ENCODE measurements around the gene RABL6.

RABL6 gene

DNA sequence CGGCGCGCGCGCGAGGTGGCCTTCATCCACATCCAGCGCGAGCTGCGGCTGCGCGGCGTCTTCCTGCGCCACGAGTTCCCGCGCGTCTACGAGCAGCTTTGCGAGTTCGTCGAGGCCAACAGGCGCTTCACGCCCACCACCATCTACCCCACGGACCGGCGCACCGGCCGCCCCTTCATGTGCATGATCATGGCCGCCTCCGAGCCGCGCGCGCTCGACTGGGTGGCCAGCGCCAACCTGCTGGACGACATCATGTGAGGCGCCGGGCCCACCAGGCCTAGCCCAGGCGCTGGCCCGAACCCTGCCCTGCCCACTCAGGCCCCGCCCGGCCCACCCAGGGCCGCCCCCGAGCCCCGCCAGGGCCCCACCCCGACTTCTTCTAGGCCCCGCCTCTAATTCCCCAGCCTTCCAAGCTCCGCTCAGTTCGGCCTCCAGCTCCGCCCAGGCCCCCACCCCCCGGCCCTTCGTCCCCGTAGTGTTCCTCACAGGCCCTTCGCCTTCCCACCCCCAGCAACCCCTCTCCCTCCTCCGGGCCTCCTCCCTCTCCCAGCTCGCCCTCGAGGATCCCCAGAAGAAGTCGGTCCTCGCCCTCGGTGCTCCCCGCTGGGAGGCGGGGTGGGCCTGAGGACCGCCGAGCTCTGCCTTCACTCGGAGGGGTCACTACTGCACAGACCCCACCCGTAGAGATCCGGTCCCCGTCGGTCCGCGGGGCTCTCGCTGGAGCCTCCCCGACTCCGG lies 39.5 kb downstream of the RABL6 start:
- DNase-seq (ENCODE audit: low spot score) = peak; percentile 21

DNA sequence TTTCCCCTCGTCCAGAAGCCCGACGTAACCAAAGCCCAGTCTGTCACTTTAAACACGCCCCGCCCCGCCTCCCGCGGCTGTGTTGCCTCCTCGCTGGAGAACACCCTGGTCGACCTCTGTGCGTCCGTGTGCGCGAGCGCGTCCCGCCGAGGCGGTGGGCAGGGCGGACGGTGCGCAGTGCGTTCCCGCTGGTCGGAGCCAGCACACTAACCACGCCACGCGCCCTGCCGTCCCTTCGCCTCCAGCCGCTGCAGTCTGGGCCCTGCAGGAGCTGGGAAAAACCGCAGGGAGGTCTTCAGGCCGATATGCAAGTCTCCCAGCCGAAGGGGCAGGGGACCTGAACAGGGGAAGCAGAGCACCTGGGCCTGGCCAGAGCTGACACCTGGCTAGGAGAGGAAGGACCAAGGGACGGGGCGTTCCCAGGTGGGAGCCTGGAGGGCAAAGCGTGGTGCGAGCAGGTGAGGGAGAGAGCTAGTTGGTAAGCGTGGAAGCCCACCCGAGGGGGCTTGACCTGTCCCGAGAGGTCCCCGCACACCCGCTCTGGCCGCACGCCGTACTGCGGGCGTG lies 40.2 kb downstream of the RABL6 start:
- peak; percentile 67 for DNase-seq (ENCODE audit: low spot score)

DNA sequence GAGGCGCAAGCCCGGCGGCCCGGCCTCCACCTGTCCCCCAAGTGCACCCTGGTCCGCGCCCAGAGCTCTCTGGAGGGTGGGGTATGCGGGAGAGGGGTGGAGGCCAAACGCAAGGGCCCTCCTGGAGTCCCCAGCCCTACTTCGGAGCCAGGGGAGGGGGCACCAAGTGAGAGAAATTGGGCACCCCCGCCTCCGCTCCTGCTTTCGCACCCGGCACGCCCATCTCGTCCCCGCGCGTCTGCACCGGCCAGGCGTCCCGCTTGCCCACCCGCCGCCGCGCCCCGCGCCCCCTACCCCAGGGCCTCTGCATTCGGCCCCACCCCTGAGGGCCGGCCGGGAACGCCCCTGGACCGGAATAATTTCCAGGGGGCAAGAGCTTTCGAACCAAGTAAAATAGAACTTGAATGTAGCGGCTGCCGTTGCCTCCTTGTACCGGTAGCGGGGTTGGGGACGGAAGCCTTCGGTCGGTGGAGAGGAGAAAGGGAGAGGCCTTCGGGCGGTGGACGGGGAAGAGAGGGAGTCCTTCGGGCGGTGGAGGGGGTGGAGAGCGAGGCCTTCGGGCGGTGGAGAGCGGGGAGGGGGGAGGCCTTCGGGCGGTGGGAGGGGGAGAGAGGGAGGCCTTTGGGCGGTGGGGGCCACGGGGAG lies 40.8 kb downstream of the RABL6 start:
- DNase-seq (ENCODE audit: low spot score) = peak; percentile 48

DNA sequence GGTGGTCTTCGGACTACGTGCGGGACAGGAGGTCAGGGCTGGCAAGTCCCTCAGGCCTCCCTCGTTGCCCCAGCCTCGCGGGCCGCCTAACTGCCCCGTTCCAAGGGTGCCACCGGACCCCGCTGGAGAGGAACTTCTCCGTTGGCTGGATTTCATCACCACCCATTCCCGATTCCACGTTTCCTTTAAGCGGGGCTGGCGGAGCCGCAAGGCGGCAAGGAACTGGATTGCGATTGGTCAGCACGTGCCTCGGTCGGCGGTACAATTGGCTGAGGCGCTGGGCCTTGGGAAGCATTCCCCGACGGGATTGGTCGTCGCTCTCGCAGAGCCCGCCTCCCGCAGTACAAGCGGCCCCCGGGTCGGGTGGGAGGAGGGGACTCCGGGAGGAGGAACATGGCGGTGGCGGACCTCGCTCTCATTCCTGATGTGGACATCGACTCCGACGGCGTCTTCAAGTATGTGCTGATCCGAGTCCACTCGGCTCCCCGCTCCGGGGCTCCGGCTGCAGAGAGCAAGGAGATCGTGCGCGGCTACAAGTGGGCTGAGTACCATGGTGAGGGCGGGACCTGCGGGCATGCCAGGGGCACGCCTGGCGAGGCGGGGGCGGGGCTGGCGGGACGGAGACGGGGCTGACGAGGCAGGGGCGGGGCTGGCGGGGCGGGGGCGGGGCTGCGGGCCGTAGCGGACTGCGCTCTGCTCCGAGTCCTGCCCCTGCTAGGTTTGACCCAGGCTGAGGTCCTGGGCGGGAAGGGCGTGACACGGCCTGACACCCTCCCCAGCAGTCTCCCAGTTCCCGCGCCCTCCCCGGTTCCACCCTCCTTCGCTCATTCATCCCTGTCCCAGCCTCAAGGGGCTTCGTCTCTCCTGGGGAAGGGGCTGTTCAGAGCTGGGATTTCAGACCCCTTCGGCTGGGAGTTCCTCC lies 41.6 kb downstream of the RABL6 start, which contains the start of gene PHPT1:
TSS of gene PHPT1 (plus strand) at position 372 of the 922 bp plus-strand sequence. CDS start at position 394, 22 bp downstream.
- peak; percentile 100 for DNase-seq (ENCODE audit: low spot score)

DNA sequence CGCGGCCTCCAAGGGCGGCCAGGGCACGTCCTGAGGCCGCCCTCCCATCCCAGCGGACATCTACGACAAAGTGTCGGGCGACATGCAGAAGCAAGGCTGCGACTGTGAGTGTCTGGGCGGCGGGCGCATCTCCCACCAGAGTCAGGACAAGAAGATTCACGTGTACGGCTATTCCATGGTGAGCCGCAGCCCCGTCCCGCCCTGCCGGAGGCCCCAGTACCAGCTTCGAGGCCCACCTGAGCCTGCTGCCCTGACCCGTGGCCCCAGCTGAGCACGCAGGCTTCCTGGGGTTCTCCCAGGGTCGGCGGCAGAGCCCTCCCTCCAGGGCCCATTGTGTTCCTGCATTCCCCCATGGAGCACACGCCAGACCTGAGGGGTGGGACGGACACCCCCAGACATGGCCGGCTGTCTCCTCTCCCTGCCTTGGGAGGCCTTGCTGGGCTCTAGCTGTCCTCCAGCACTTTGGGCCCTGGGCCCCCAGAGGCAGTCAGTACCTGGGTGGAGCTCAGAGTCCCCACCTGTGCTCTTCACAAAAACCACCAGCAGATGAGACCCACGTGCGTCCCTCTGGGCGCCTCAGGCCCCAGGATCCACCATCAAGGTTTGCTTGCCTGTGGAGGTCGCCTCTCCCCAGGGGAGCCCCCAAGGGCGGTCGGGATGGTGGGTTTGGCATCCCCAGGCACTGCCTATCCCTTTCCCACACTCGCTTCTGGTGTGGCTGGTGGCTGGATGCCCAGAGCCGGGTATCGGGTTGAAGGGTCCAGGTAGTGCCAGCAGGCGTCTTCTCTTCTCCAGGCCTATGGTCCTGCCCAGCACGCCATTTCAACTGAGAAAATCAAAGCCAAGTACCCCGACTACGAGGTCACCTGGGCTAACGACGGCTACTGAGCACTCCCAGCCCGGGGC lies 42.5 kb downstream of the RABL6 start:
- no peak for DNase-seq (ENCODE audit: low spot score)

DNA sequence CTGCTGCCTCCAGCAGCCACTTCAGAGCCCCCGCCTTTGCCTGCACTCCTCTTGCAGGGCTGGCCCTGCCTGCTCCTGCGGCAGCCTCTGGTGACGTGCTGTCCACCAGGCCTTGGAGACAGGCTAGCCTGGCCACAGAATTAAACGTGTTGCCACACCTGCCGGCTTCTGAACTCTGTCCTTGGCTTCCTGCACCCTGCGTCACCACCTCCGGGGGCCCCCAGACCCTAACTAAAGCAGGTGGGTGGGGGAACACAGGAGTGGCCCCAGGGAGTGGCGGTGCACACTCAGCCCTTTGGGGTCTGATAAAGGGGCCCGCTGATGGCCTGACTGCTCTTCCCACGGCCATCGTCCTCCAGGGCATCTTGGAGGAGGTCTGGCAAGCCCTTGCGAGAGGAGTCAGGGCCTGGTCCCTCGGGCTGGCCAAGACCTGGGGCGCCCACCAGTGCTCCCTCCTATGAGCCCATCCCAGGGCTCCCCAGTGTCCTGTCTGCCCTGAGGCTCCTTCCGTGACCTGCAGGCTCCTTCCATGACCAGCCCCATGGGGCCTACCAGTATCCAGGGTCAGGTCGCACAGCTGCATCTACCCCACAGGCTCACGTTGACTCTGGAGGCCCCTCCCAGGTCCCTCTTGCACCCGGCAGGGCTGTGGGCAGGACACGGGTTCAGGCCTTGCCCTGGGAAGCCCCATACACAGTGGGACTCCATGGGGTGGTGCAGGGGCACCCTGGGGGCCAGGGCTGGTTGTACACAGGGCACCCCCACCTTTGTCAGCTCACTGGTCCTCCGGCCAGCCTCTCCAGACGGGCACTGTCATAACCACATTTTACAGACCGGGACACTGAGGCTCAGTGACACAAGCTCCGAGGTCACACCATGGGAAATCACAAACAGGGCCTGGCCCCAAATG lies 43.4 kb downstream of the RABL6 start:
- no peak for DNase-seq (ENCODE audit: low spot score)

DNA sequence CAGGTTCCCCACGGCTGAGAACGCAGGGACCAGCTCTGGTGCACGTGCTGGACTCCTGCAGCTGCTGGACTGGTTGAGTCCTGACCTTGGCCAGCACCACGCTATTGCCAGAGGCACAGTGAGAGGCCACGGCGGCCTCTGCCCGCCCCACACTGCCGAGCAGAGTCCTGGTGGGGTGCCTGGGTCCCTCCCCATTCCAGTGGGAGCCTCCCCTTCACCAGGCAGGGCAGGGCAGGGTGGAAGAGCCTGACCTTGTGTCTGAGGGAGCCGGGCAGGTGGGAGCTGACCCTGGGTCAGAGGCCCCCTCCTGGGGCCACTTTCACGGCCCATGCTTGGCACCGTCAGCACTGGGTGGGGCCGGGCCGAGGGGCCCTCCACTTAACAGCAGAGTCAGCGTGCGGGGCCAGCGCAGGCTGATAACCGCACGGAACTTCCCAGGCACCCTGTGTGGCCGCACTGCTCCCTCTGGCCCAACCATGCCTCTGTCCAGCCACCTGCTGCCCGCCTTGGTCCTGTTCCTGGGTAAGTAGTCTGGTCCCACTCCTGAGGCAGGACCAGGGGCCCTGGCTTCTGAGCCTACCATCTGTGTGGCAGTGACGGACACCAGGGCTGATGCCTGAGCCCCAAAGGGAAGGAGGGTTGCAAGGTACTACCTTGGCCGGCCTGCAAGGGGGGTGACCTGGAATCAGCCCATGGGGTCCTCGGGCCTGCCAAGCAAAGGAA lies 44.4 kb downstream of the RABL6 start, which contains the start of gene MAMDC4:
TSS of gene MAMDC4 (plus strand) at position 406 of the 723 bp plus-strand sequence. CDS start at position 477, 71 bp downstream.
- DNase-seq (ENCODE audit: low spot score) = no peak

DNA sequence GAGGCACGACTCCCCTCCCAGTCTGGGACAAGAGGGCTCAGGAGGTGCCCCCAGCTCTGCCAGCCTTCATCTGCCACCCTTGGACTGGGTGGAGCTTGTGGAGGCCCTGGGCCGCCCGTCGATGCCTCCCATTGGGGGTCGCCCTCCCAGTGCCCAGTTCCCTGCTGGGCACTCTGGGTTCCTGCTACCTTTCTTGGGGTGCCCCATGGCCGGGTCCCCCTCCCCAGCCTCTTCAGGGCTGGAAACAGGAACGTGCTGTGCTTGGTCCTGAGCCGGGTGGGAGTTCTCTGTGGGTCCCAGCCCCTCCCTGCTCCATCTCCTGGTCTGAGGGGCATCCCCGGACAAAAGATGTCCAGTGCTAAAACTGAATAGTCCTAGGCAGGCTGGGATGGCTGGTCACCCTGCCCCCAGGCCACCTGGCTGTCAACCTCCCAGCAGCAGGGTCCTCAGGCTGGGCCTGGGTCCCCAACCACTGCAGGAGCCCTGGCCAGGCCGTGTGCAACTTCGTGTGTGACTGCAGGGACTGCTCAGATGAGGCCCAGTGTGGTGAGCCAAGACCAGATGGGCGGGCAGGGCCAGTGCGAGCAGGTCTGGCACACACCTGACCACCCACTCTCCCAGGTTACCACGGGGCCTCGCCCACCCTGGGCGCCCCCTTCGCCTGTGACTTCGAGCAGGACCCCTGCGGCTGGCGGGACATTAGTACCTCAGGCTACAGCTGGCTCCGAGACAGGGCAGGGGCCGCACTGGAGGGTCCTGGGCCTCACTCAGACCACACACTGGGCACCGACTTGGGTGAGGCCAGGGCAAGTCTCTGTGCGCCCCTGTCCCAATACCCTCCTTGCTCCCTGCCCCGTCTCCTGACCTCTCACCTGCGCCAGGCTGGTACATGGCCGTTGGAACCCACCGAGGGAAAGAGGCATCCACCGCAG lies 45.2 kb downstream of the RABL6 start:
- DNase-seq (ENCODE audit: low spot score) = no peak

DNA sequence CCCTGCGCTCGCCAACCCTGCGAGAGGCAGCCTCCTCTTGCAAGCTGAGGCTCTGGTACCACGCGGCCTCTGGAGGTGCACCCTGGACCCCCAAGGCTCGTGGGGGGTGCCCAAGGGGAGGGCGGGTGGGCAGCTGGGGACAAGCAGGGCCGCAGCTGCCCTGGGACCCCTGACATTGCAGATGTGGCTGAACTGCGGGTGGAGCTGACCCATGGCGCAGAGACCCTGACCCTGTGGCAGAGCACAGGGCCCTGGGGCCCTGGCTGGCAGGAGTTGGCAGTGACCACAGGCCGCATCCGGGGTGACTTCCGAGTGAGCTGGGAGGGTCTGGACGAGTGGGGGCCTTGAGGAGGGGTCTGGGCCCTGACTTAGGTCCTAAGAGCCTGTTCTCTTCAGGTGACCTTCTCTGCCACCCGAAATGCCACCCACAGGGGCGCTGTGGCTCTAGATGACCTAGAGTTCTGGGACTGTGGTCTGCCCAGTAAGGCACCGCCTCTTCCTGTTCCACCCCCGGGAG lies 45.9 kb downstream of the RABL6 start:
- no peak for DNase-seq (ENCODE audit: low spot score)

DNA sequence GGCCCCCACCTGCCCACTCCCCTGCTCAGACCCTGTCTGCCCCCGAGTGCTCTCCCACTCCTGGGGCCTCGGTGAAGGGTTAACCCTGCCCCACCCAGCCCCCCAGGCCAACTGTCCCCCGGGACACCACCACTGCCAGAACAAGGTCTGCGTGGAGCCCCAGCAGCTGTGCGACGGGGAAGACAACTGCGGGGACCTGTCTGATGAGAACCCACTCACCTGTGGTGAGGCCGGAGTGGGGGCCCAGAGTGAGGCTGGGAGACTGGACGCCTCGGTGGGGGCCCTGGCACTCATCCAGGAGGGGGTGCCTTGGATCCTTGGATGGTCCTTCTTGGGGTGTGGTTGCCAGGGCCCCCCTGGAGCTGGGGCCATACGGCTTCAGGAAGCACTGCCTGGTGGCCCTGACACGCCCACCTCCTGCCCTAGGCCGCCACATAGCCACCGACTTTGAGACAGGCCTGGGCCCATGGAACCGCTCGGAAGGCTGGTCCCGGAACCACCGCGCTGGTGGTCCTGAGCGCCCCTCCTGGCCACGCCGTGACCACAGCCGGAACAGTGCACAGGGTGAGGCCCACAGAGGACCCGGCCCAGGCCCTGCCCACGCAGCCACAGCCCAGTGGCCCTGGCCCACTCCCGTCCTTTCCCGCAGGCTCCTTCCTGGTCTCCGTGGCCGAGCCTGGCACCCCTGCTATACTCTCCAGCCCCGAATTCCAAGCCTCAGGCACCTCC lies 46.5 kb downstream of the RABL6 start:
- no peak for DNase-seq (ENCODE audit: low spot score)

DNA sequence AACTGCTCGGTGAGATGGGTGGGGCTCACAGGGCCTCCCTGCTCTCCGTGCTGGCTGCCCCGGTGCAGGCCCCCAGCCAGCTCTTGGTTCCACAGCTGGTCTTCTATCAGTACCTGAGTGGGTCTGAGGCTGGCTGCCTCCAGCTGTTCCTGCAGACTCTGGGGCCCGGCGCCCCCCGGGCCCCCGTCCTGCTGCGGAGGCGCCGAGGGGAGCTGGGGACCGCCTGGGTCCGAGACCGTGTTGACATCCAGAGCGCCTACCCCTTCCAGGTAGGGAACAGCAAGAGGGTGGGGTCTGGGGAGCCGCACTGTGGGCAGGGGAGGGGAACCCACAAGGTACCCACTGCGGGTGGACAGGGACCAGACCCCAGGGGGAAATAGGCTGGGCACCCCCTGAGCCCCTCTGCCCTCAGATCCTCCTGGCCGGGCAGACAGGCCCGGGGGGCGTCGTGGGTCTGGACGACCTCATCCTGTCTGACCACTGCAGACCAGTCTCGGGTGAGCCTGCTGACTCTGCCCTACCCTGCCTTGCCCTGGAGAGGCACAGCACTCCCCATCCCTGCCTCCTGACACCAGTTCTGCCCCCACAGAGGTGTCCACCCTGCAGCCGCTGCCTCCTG lies 47.2 kb downstream of the RABL6 start:
- no peak for DNase-seq (ENCODE audit: low spot score)

DNA sequence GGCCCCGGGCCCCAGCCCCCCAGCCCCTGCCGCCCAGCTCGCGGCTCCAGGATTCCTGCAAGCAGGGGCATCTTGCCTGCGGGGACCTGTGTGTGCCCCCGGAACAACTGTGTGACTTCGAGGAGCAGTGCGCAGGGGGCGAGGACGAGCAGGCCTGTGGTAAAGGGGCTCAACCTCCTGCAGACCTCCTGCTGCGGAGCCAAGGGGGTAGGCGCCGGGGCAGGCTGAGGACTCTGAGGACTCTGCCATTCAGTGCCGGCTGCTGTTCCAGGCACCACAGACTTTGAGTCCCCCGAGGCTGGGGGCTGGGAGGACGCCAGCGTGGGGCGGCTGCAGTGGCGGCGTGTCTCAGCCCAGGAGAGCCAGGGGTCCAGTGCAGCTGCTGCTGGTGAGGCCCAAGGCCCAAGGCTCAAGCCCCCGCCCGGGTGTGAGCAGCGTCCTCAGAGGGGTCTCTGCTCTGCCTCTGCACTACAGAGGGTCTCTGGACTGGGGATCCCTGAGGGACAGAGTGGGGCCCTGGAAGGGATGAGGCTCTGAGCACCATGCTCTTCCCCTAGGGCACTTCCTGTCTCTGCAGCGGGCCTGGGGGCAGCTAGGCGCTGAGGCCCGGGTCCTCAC lies 47.8 kb downstream of the RABL6 start:
- no peak for DNase-seq (ENCODE audit: low spot score)

DNA sequence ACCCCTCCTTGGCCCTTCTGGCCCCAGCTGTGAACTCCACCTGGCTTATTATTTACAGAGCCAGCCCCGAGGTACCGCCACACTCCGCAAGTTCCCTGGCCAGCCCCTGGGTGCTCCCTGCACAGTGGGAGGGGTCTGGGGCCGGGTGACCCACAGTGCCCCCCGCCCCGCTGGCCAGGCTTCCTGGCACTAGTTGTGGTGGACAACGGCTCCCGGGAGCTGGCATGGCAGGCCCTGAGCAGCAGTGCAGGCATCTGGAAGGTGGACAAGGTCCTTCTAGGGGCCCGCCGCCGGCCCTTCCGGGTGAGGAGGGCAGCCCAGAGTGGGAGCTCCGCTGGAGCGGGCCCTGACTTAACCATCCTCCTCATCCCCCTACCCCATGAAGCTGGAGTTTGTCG lies 48.3 kb downstream of the RABL6 start:
- DNase-seq (ENCODE audit: low spot score) = no peak

DNA sequence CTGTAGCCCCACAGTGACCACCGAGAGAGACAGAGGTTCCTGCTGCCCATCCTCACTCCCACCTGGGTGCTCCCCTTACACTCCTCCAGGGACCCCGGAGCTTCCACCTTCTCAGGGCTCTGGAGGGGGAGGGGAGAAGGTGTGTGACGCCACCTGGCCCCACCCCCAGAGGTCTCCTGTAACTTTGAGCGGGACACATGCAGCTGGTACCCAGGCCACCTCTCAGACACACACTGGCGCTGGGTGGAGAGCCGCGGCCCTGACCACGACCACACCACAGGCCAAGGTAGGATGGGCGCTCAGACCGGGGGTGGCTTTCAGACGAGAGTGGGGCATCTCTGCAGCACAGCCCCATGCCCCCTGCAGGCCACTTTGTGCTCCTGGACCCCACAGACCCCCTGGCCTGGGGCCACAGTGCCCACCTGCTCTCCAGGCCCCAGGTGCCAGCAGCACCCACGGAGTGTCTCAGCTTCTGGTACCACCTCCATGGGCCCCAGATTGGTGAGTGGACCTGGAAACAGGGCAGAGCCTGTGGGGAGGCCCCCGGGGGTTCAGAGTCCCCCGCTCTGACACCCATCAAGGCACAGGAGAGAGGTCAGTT lies 48.9 kb downstream of the RABL6 start:
- DNase-seq (ENCODE audit: low spot score) = no peak

DNA sequence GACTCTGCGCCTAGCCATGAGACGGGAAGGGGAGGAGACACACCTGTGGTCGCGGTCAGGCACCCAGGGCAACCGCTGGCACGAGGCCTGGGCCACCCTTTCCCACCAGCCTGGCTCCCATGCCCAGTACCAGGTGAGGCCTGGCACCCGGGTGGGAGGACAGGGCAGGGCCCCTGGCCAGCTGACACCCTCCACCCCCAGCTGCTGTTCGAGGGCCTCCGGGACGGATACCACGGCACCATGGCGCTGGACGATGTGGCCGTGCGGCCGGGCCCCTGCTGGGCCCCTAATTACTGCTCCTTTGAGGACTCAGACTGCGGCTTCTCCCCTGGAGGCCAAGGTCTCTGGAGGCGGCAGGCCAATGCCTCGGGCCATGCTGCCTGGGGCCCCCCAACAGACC lies 49.4 kb downstream of the RABL6 start:
- DNase-seq (ENCODE audit: low spot score) = no peak
